BE2C (cell line): ENCODE measurements around the gene RRP1.

Experiments
- DNase-seq: peaks from one replicate; pipeline ENCODE4 v3.0.0-alpha.2; 2020
- H3K27me3 ChIP-seq: fragments of 250-450 bp; sonication (Bioruptor Pico); 2 replicates; pipeline ENCODE4 v1.5.1; 2020; ENCODE audit warnings: mild to moderate bottlenecking
- H3K36me3 ChIP-seq: fragments of 250-450 bp; sonication (Bioruptor Pico); 2 replicates; pipeline ENCODE4 v1.5.1; 2020; ENCODE audit warnings: mild to moderate bottlenecking
- H3K4me1 ChIP-seq: fragments of 250-450 bp; sonication (Bioruptor Pico); 2 replicates; pipeline ENCODE4 v1.5.1; 2020
- H3K4me3 ChIP-seq: 2 replicates; pipeline ENCODE4 v1.5.1; 2011; ENCODE audit warnings: low read depth, low read length
- H3K9me3 ChIP-seq: fragments of 250-450 bp; sonication (Bioruptor Pico); 2 replicates; pipeline ENCODE4 v1.5.1; 2020
- TF ChIP-seq, protein P1 (sequence below): IDR thresholded peaks from 2 replicates; pipeline ENCODE4 v1.5.1; 2012; ENCODE audit warnings: mild to moderate bottlenecking, low read depth, low read length

Gene RRP1

GRCh38 chr21:43808367-43808766, 19.0 kb downstream of the RRP1 start:
- Histone ChIP-seq H3K4me3 (no peak overlapping the region), H3K9me3 (no peaks in the 10 kb centered on the region), H3K27me3 (no peaks in the 10 kb centered on the region), H3K36me3 (peaks cover 5% of the 10 kb centered on the region), H3K4me1 (peaks cover 6% of the 10 kb centered on the region)
- TF ChIP-seq, protein P1, sequence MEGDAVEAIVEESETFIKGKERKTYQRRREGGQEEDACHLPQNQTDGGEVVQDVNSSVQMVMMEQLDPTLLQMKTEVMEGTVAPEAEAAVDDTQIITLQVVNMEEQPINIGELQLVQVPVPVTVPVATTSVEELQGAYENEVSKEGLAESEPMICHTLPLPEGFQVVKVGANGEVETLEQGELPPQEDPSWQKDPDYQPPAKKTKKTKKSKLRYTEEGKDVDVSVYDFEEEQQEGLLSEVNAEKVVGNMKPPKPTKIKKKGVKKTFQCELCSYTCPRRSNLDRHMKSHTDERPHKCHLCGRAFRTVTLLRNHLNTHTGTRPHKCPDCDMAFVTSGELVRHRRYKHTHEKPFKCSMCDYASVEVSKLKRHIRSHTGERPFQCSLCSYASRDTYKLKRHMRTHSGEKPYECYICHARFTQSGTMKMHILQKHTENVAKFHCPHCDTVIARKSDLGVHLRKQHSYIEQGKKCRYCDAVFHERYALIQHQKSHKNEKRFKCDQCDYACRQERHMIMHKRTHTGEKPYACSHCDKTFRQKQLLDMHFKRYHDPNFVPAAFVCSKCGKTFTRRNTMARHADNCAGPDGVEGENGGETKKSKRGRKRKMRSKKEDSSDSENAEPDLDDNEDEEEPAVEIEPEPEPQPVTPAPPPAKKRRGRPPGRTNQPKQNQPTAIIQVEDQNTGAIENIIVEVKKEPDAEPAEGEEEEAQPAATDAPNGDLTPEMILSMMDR, result no peak
- no peak for DNase-seq

DNA sequence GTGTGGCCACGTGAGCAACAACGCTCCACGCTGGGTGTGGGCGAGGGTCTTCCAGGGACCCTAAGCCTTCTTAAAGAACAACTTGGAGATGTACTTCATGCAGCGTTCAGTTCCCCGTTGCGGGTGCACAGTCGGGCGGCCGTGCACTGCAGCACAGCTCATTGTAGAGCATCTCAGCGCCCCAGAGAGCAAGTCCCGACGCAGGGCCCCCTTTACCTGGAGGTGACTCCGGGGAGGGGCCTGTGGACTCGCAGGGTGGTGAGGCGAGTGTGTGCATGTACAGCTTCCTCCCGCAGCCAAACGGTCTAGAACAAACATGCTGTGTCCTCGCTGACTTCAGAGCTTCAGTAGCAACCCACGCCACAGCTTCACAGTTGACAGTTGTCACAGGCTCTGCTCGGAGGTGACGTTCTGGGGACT, 19.5 kb downstream of the RRP1 start:
- TF ChIP-seq, protein P1, result no peak
- H3K4me1 ChIP-seq, result peaks cover 6% of the 10 kb centered on the region
- H3K4me3 ChIP-seq, result no peak overlapping the region
- H3K36me3 ChIP-seq, result peaks cover under 1% of the 10 kb centered on the region
- no peak for DNase-seq
- no peaks in the 10 kb centered on the region for H3K27me3 ChIP-seq
- H3K9me3 ChIP-seq, result no peaks in the 10 kb centered on the region

GRCh38 chr21:43809346-43809799, 20.0 kb downstream of the RRP1 start:
- Histone ChIP-seq H3K4me3 (no peak overlapping the region), H3K4me1 (peaks cover 6% of the 10 kb centered on the region), H3K36me3 (no peaks in the 10 kb centered on the region; the same call in 1 of the 2 replicates), H3K27me3 (no peaks in the 10 kb centered on the region), H3K9me3 (no peaks in the 10 kb centered on the region)
- TF ChIP-seq, protein P1, result no peak
- DNase-seq, result no peak

- Histone ChIP-seq H3K27me3 (no peaks in the 10 kb centered on the region), H3K4me1 (peaks cover 6% of the 10 kb centered on the region), H3K36me3 (no peaks in the 10 kb centered on the region; the same call in 1 of the 2 replicates), H3K9me3 (no peaks in the 10 kb centered on the region), H3K4me3 (no peak overlapping the region)
- no peak for DNase-seq
- TF ChIP-seq, protein P1, result no peak
Observed at GRCh38 chr21:43809853-43810504, 20.6 kb downstream of the RRP1 start.

DNA sequence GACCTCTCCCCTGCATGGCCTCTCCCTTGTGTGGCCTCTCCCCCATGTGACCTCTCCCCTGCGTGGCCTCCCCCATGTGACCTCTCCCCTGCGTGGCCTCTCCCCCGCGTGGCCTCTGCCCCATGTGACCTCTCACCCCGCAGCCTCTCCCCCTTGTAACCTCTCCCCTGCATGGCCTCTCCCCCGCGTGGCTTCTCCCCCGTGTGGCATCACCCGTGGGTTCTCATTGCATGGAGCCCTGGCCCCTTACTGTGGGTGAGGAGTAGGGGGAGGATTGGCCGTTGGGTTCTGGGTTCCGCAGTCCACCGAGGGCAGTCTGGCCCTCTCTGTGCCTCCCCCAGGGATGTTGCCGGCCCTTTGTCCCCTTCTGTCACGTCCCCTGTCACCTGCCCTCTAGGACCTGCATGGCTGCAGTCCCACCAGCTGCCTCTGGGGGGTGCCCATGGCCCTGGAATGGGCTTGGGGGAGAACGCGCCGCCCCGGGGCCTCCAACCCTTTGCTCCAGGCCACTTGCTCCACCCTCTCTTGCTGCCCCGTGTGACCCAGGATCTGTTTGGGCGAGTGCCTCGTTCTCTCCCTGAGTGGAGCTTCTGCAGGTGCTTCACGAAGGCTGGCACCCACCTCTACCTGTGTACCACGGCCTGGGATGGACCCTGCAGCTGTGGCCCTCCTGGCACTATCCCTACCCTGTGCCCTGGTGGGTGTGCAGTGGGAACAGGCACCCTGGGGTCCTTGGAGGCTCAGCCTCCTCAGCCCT, 21.3 kb downstream of the RRP1 start:
- Histone ChIP-seq H3K4me1 (peaks cover 6% of the 10 kb centered on the region), H3K9me3 (no peaks in the 10 kb centered on the region), H3K27me3 (no peaks in the 10 kb centered on the region), H3K4me3 (no peak overlapping the region; the same call in 1 of the 2 replicates), H3K36me3 (no peaks in the 10 kb centered on the region; the same call in 1 of the 2 replicates)
- peak; percentile 94 for DNase-seq
- TF ChIP-seq, protein P1, result peak; percentile 96
